Measurements from ENCODE around the gene DTNA.

DNA sequence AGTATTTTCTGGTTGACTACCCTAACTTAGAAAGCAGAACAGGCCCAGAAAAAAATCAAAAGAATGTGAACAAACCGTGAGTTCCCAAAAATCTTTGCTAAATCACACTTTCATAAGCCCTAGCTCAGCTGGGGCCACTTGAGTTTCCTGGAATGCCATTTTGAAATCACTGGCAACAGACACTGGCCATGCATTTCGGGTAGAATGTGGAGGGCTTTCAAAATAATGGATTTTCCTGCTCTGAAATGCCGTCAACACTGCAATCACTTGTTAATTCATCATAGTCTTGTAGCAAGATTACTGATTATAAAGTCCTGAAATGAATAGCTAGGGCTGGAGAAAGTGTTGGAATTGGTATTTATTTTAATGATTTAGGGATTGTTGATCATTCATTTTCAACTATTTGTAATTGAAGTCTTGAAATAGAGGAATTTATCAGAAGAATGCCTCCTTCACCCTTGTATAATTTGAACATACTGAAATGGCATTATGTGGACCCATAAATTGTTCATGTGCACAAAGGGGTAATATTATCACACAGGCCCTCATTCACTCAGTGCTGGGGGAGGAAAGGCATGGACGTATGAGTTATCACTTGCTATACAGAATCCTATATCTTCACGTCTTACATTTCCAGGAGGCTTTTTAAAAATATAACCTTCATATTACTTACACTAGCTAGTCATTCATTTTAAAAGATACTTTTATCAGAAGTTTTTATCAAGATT lies 134.8 kb downstream of the DTNA start:
- TF ChIP-seq, protein P1, sequence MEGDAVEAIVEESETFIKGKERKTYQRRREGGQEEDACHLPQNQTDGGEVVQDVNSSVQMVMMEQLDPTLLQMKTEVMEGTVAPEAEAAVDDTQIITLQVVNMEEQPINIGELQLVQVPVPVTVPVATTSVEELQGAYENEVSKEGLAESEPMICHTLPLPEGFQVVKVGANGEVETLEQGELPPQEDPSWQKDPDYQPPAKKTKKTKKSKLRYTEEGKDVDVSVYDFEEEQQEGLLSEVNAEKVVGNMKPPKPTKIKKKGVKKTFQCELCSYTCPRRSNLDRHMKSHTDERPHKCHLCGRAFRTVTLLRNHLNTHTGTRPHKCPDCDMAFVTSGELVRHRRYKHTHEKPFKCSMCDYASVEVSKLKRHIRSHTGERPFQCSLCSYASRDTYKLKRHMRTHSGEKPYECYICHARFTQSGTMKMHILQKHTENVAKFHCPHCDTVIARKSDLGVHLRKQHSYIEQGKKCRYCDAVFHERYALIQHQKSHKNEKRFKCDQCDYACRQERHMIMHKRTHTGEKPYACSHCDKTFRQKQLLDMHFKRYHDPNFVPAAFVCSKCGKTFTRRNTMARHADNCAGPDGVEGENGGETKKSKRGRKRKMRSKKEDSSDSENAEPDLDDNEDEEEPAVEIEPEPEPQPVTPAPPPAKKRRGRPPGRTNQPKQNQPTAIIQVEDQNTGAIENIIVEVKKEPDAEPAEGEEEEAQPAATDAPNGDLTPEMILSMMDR (IDR thresholded peaks at IDR 0.05) = no peak
- TF ChIP-seq POLR2A (IDR thresholded peaks at IDR 0.05) = no peak
- TF ChIP-seq EP300 (IDR thresholded peaks at IDR 0.05) = no peak
